ENCODE data around the gene EFNA5.

EFNA5 gene

GRCh38 chr5:107467137-107467932 lies 203.4 kb downstream of the EFNA5 start:
- peak; percentile 62 for ATAC-seq (replicated peaks; ENCODE audit: extremely low read depth, poor library complexity, severe bottlenecking)
- Mint-ChIP-seq H3K4me1 (peaks cover 49% of the 10 kb centered on the region), H3K4me3 (no peak overlapping the region), H3K27me3 (no peaks in the 10 kb centered on the region), H3K9me3 (no peaks in the 10 kb centered on the region), H3K27ac (ENCODE audit: low read depth) (peak overlapping the region; percentile 93), H3K36me3 (ENCODE audit: insufficient read depth) (peaks cover 4% of the 10 kb centered on the region)
- DNase-seq (ENCODE audit: low spot score in 2 of 2), result peak in 1 of 2 donors; percentile 20

- no peak overlapping the region for H3K4me3 Mint-ChIP-seq
- ATAC-seq (replicated peaks; ENCODE audit: extremely low read depth, poor library complexity, severe bottlenecking), result no peak
Measured at GRCh38 chr5:107466233-107466769, 204.4 kb downstream of the EFNA5 start.

GRCh38 chr5:107464876-107465275 lies 205.9 kb downstream of the EFNA5 start:
- H3K4me3 Mint-ChIP-seq, result no peak overlapping the region
- H3K9me3 Mint-ChIP-seq, result no peaks in the 10 kb centered on the region
- no peaks in the 10 kb centered on the region for H3K27me3 Mint-ChIP-seq
- no peak for ATAC-seq (replicated peaks; ENCODE audit: extremely low read depth, poor library complexity, severe bottlenecking)
- H3K36me3 Mint-ChIP-seq (ENCODE audit: insufficient read depth), result peaks cover 4% of the 10 kb centered on the region
- H3K4me1 Mint-ChIP-seq, result peaks cover 41% of the 10 kb centered on the region
- H3K27ac Mint-ChIP-seq (ENCODE audit: low read depth), result no peak overlapping the region
- no peak for DNase-seq (ENCODE audit: low spot score in 2 of 2)

More at GRCh38 chr5:107466233-107466769, 204.4 kb downstream of the EFNA5 start:
- DNase-seq (ENCODE audit: low spot score in 2 of 2), result no peak
- peaks cover 47% of the 10 kb centered on the region for H3K4me1 Mint-ChIP-seq
- peaks cover 4% of the 10 kb centered on the region for H3K36me3 Mint-ChIP-seq (ENCODE audit: insufficient read depth)
- H3K9me3 Mint-ChIP-seq, result no peaks in the 10 kb centered on the region
- H3K27ac Mint-ChIP-seq (ENCODE audit: low read depth), result peak overlapping the region; percentile 93
- H3K27me3 Mint-ChIP-seq, result no peaks in the 10 kb centered on the region

GRCh38 chr5:107464416-107464815 lies 206.3 kb downstream of the EFNA5 start:
- Mint-ChIP-seq H3K27me3 (no peaks in the 10 kb centered on the region), H3K36me3 (ENCODE audit: insufficient read depth) (peaks cover 2% of the 10 kb centered on the region), H3K4me1 (peaks cover 36% of the 10 kb centered on the region), H3K27ac (ENCODE audit: low read depth) (no peak overlapping the region), H3K4me3 (no peak overlapping the region), H3K9me3 (no peaks in the 10 kb centered on the region)
- no peak for DNase-seq (ENCODE audit: low spot score in 2 of 2)
- ATAC-seq (replicated peaks; ENCODE audit: extremely low read depth, poor library complexity, severe bottlenecking), result no peak

- H3K27ac Mint-ChIP-seq (ENCODE audit: low read depth), result no peak overlapping the region
- H3K36me3 Mint-ChIP-seq (ENCODE audit: insufficient read depth), result peaks cover 2% of the 10 kb centered on the region
- H3K9me3 Mint-ChIP-seq, result no peaks in the 10 kb centered on the region
- no peaks in the 10 kb centered on the region for H3K27me3 Mint-ChIP-seq
- ATAC-seq (replicated peaks; ENCODE audit: extremely low read depth, poor library complexity, severe bottlenecking) (no peak), DNase-seq (ENCODE audit: low spot score in 2 of 2) (no peak)
- H3K4me3 Mint-ChIP-seq, result no peak overlapping the region
- peaks cover 31% of the 10 kb centered on the region for H3K4me1 Mint-ChIP-seq
Measured at GRCh38 chr5:107463731-107464130, 207.0 kb downstream of the EFNA5 start.

- H3K9me3 Mint-ChIP-seq, result no peaks in the 10 kb centered on the region
- DNase-seq (ENCODE audit: low spot score in 2 of 2) (no peak), ATAC-seq (replicated peaks; ENCODE audit: extremely low read depth, poor library complexity, severe bottlenecking) (no peak)
- H3K4me3 Mint-ChIP-seq, result no peak overlapping the region
- H3K36me3 Mint-ChIP-seq (ENCODE audit: insufficient read depth), result peaks cover 2% of the 10 kb centered on the region
- H3K27me3 Mint-ChIP-seq, result no peaks in the 10 kb centered on the region
- peaks cover 20% of the 10 kb centered on the region for H3K4me1 Mint-ChIP-seq
- H3K27ac Mint-ChIP-seq (ENCODE audit: low read depth), result no peak overlapping the region
Measured at GRCh38 chr5:107461770-107462169, 209.0 kb downstream of the EFNA5 start.

GRCh38 chr5:107460789-107461188 lies 209.9 kb downstream of the EFNA5 start:
- Mint-ChIP-seq H3K36me3 (ENCODE audit: insufficient read depth) (no peaks in the 10 kb centered on the region), H3K4me1 (peaks cover 23% of the 10 kb centered on the region), H3K9me3 (no peaks in the 10 kb centered on the region), H3K27ac (ENCODE audit: low read depth) (no peak overlapping the region), H3K27me3 (no peaks in the 10 kb centered on the region), H3K4me3 (no peak overlapping the region)
- no peak for ATAC-seq (replicated peaks; ENCODE audit: extremely low read depth, poor library complexity, severe bottlenecking)
- no peak for DNase-seq (ENCODE audit: low spot score in 2 of 2)

- Mint-ChIP-seq H3K4me3 (no peak overlapping the region), H3K27ac (ENCODE audit: low read depth) (no peak overlapping the region), H3K4me1 (peaks cover 19% of the 10 kb centered on the region), H3K27me3 (no peaks in the 10 kb centered on the region), H3K9me3 (no peaks in the 10 kb centered on the region), H3K36me3 (ENCODE audit: insufficient read depth) (no peaks in the 10 kb centered on the region)
- no peak for ATAC-seq (replicated peaks; ENCODE audit: extremely low read depth, poor library complexity, severe bottlenecking)
- no peak for DNase-seq (ENCODE audit: low spot score in 2 of 2)
Measured at GRCh38 chr5:107459605-107460004, 211.1 kb downstream of the EFNA5 start.

GRCh38 chr5:107458322-107458721 lies 212.4 kb downstream of the EFNA5 start:
- Mint-ChIP-seq H3K4me3 (no peak overlapping the region), H3K36me3 (ENCODE audit: insufficient read depth) (no peaks in the 10 kb centered on the region), H3K27me3 (no peaks in the 10 kb centered on the region), H3K9me3 (no peaks in the 10 kb centered on the region), H3K4me1 (peaks cover 11% of the 10 kb centered on the region), H3K27ac (ENCODE audit: low read depth) (no peak overlapping the region)
- no peak for DNase-seq (ENCODE audit: low spot score in 2 of 2)
- ATAC-seq (replicated peaks; ENCODE audit: extremely low read depth, poor library complexity, severe bottlenecking), result no peak

- ATAC-seq (replicated peaks; ENCODE audit: extremely low read depth, poor library complexity, severe bottlenecking), result no peak
- Mint-ChIP-seq H3K9me3 (no peaks in the 10 kb centered on the region), H3K27ac (ENCODE audit: low read depth) (no peak overlapping the region), H3K27me3 (no peaks in the 10 kb centered on the region), H3K4me1 (peaks cover 11% of the 10 kb centered on the region), H3K36me3 (ENCODE audit: insufficient read depth) (no peaks in the 10 kb centered on the region), H3K4me3 (no peak overlapping the region)
- DNase-seq (ENCODE audit: low spot score in 2 of 2), result no peak
Measured at GRCh38 chr5:107457881-107458280, 212.9 kb downstream of the EFNA5 start.

GRCh38 chr5:107457138-107457537 lies 213.6 kb downstream of the EFNA5 start:
- Mint-ChIP-seq H3K4me3 (no peak overlapping the region), H3K36me3 (ENCODE audit: insufficient read depth) (no peaks in the 10 kb centered on the region), H3K9me3 (no peaks in the 10 kb centered on the region), H3K27ac (ENCODE audit: low read depth) (no peak overlapping the region), H3K27me3 (no peaks in the 10 kb centered on the region), H3K4me1 (peaks cover 11% of the 10 kb centered on the region)
- DNase-seq (ENCODE audit: low spot score in 2 of 2) (no peak), ATAC-seq (replicated peaks; ENCODE audit: extremely low read depth, poor library complexity, severe bottlenecking) (no peak)

- H3K36me3 Mint-ChIP-seq (ENCODE audit: insufficient read depth), result no peaks in the 10 kb centered on the region
- no peak for ATAC-seq (replicated peaks; ENCODE audit: extremely low read depth, poor library complexity, severe bottlenecking)
- no peaks in the 10 kb centered on the region for H3K27me3 Mint-ChIP-seq
- H3K27ac Mint-ChIP-seq (ENCODE audit: low read depth), result no peak overlapping the region
- no peaks in the 10 kb centered on the region for H3K9me3 Mint-ChIP-seq
- H3K4me1 Mint-ChIP-seq, result peaks cover 11% of the 10 kb centered on the region
- DNase-seq (ENCODE audit: low spot score in 2 of 2), result no peak
- H3K4me3 Mint-ChIP-seq, result no peak overlapping the region
Measured at GRCh38 chr5:107456281-107456715, 214.4 kb downstream of the EFNA5 start.

GRCh38 chr5:107455111-107455544 lies 215.6 kb downstream of the EFNA5 start:
- Mint-ChIP-seq H3K4me3 (no peak overlapping the region), H3K4me1 (peaks cover 11% of the 10 kb centered on the region), H3K27me3 (no peaks in the 10 kb centered on the region), H3K9me3 (no peaks in the 10 kb centered on the region), H3K27ac (ENCODE audit: low read depth) (no peak overlapping the region), H3K36me3 (ENCODE audit: insufficient read depth) (no peaks in the 10 kb centered on the region)
- DNase-seq (ENCODE audit: low spot score in 2 of 2) (no peak), ATAC-seq (replicated peaks; ENCODE audit: extremely low read depth, poor library complexity, severe bottlenecking) (no peak)

All from central memory CD8-positive, alpha-beta T cell (primary cell).